ENCODE results near the gene KAT8. TPM values are rescaled to one million over a fixed set of nuclear protein-coding genes. Genes with fewer than 3 reads are reported as not detected.
"Not testable (repeated sequence)": the region's sequence is repeated elsewhere in the genome, so short reads cannot be mapped to it uniquely, and the experiment has no call there.

KAT8 gene
- total and polyA plus RNA-seq, 9 donors = 45.9 to 65.2 (median 53.2) TPM

GRCh38 chr16:31089199-31089598, 28.3 kb upstream of the KAT8 start:
- H3K27me3 ChIP-seq (ENCODE audit: control insufficient read depth, insufficient read depth, low read length) = no peaks in the 10 kb centered on the region
- H3K36me3 ChIP-seq (ENCODE audit: control insufficient read depth, insufficient read depth, low read length) = peaks cover 49% of the 10 kb centered on the region
- peaks cover 66% of the 10 kb centered on the region for H3K4me1 ChIP-seq (ENCODE audit: control insufficient read depth, insufficient read depth, low read length)
- 100% methylated on average over 1 of the region's 8 CpGs for WGBS (ENCODE audit: insufficient coverage)
- no peak overlapping the region for H3K4me3 ChIP-seq (ENCODE audit: low read length)
- no peak overlapping the region for H3K27ac ChIP-seq (ENCODE audit: low read length)
- no peak for DNase-seq
- no peaks in the 10 kb centered on the region for H3K9me3 ChIP-seq (replicated peaks; ENCODE audit: control insufficient read depth, low read depth, low read length)

DNA sequence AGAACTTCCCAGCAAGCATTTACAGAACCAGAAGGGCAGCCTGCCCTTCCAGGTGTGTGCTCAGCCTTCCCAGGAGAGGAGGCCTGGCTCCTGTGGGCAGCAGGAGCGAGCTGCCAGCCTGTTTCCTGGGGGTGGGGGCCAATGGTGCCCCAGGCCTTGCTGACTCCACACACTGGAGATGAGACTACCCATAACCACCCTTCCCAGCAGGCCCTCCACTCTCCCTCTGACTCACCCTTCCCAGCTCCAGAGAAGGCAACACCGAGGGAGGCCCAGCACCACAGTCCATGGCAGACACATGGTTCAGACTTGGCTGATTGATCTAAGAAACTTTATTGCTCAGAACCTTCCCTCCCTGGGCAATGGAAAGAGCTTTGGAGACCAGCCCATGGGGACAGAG, 26.9 kb upstream of the KAT8 start:
- H3K4me1 ChIP-seq (ENCODE audit: control insufficient read depth, insufficient read depth, low read length) = peaks cover 57% of the 10 kb centered on the region
- WGBS (ENCODE audit: insufficient coverage) = 86% methylated on average over 1 of the region's 2 CpGs

DNA sequence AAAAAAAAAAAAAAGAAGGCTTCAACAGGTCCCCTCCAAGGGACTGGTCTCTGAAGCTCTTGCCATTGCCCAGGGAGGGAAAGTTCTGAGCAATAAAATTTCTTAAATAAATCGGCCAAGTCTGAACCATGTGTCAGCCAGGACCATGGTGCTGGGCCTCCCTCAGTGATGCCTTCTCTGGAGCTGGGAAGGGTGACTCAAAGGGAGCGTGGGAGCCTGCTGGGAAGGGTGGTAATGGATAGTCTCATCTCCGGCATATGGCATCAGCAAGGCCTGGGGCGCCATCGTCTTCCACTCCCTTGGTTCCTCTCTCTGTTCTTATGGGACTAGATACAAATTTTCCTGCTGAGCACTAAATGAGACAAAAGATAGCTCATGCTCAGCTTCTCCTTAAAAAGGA, 25.1 kb upstream of the KAT8 start:
- H3K27me3 ChIP-seq (ENCODE audit: control insufficient read depth, insufficient read depth, low read length) = no peaks in the 10 kb centered on the region
- peaks cover 40% of the 10 kb centered on the region for H3K36me3 ChIP-seq (ENCODE audit: control insufficient read depth, insufficient read depth, low read length)
- H3K27ac ChIP-seq (ENCODE audit: low read length) = no peak overlapping the region
- H3K4me1 ChIP-seq (ENCODE audit: control insufficient read depth, insufficient read depth, low read length) = peaks cover 42% of the 10 kb centered on the region
- 86% methylated on average over 4 of the region's 5 CpGs for WGBS (ENCODE audit: insufficient coverage)
- no peak for DNase-seq
- no peaks in the 10 kb centered on the region for H3K9me3 ChIP-seq (replicated peaks; ENCODE audit: control insufficient read depth, low read depth, low read length)
- H3K4me3 ChIP-seq (ENCODE audit: low read length) = no peak overlapping the region

More for the DNA sequence above, 26.9 kb upstream of the KAT8 start:
- H3K27me3 ChIP-seq (ENCODE audit: control insufficient read depth, insufficient read depth, low read length) = no peaks in the 10 kb centered on the region
- H3K9me3 ChIP-seq (replicated peaks; ENCODE audit: control insufficient read depth, low read depth, low read length) = no peaks in the 10 kb centered on the region
- H3K4me3 ChIP-seq (ENCODE audit: low read length) = no peak overlapping the region
- H3K36me3 ChIP-seq (ENCODE audit: control insufficient read depth, insufficient read depth, low read length) = peaks cover 42% of the 10 kb centered on the region
- H3K27ac ChIP-seq (ENCODE audit: low read length) = no peak overlapping the region
- DNase-seq = no peak

GRCh38 chr16:31093132-31093703, 24.2 kb upstream of the KAT8 start:
- WGBS (ENCODE audit: insufficient coverage) = 35% methylated on average over 2 of the region's 17 CpGs
- Histone ChIP-seq H3K9me3 (replicated peaks; ENCODE audit: control insufficient read depth, low read depth, low read length) (no peaks in the 10 kb centered on the region), H3K4me3 (ENCODE audit: low read length) (peak overlapping the region; percentile 92), H3K36me3 (ENCODE audit: control insufficient read depth, insufficient read depth, low read length) (peaks cover 31% of the 10 kb centered on the region), H3K27me3 (ENCODE audit: control insufficient read depth, insufficient read depth, low read length) (no peaks in the 10 kb centered on the region), H3K27ac (ENCODE audit: low read length) (peak overlapping the region; percentile 87), H3K4me1 (ENCODE audit: control insufficient read depth, insufficient read depth, low read length) (peaks cover 33% of the 10 kb centered on the region)
- peak; percentile 44 for DNase-seq

DNA sequence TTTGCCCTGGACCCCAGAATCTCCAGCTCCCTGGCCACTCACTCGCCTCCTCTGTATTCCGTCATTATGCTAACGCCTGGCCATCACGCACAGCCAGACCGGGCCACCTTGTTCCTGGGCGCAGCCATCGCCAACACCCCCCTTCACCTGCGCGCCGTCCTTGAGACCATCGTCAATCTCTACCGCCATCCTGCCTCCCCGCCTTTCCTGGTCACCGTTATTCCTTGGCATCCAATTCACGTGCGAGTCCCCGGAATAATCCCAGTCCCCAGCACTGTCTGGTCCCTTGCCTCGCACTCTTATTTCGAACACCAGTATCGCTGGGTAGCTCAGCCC, 23.4 kb upstream of the KAT8 start:
- Histone ChIP-seq H3K9me3 (replicated peaks; ENCODE audit: control insufficient read depth, low read depth, low read length) (no peaks in the 10 kb centered on the region), H3K4me3 (ENCODE audit: low read length) (peak overlapping the region; percentile 92), H3K36me3 (ENCODE audit: control insufficient read depth, insufficient read depth, low read length) (peaks cover 23% of the 10 kb centered on the region), H3K27ac (ENCODE audit: low read length) (peak overlapping the region; percentile 87), H3K4me1 (ENCODE audit: control insufficient read depth, insufficient read depth, low read length) (peaks cover 24% of the 10 kb centered on the region), H3K27me3 (ENCODE audit: control insufficient read depth, insufficient read depth, low read length) (no peaks in the 10 kb centered on the region)
- WGBS (ENCODE audit: insufficient coverage) = under 1% methylated on average over 20 of the region's 20 CpGs
- no peak for DNase-seq

GRCh38 chr16:31094424-31095120, 22.9 kb upstream of the KAT8 start, which contains the start of gene VKORC1:
Gene VKORC1 (minus strand): TSS chr16:31094797. CDS start chr16:31094729, 68 bp downstream.
- peak within 1 kb of the TSS; percentile 87 for H3K27ac ChIP-seq (ENCODE audit: low read length)
- H3K36me3 ChIP-seq (ENCODE audit: control insufficient read depth, insufficient read depth, low read length) = peaks cover 19% of the 10 kb centered on the region
- no peaks in the 10 kb centered on the region for H3K27me3 ChIP-seq (ENCODE audit: control insufficient read depth, insufficient read depth, low read length)
- WGBS (ENCODE audit: insufficient coverage) = 0% methylated on average over 69 of the region's 69 CpGs
- peak within 1 kb of the TSS; percentile 92 for H3K4me3 ChIP-seq (ENCODE audit: low read length)
- peaks cover 21% of the 10 kb centered on the region for H3K4me1 ChIP-seq (ENCODE audit: control insufficient read depth, insufficient read depth, low read length)
- no peaks in the 10 kb centered on the region for H3K9me3 ChIP-seq (replicated peaks; ENCODE audit: control insufficient read depth, low read depth, low read length)
- DNase-seq = peak; percentile 98

DNA sequence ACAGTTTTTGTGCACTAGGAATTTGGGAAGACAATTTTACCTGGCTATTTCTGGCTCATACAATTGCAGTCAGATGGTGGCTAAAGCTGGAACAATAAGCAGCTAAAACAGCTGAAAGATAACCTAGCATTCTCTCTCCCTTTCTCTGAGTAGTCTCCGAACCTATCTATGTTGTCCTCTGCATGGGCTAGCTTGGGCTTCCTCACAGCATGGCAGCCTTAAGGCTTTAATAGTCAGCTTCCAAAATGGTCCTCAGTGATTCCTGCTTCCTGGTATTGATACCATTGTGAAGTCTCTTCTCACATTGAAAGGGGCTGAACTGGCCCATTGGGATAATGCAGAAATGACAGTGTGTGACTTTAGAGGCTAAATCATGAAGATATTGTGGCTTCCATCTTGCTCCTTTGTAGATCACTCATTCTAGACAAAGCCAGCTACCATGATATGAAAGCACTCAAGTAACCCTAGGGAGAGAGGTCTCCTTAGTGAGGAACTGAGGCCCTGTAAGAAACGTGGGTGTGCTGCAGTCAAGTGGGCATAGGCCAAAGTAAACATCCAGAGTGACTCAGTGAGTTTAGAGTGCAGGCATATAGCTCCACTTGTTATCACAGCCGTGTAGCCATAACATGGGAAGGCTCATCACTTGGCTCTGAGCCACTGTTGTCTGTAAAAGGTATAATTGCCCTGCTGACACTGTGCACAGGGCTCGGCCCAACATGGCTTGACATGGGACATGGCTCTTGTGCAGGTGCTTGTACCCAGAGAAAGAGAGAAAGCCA, 17.4 kb upstream of the KAT8 start:
- H3K27me3 ChIP-seq (ENCODE audit: control insufficient read depth, insufficient read depth, low read length) = no peaks in the 10 kb centered on the region
- 58% methylated on average over 4 of the region's 4 CpGs for WGBS (ENCODE audit: insufficient coverage)
- peaks cover 3% of the 10 kb centered on the region for H3K9me3 ChIP-seq (replicated peaks; ENCODE audit: control insufficient read depth, low read depth, low read length)
- H3K4me1 ChIP-seq (ENCODE audit: control insufficient read depth, insufficient read depth, low read length) = peaks cover 7% of the 10 kb centered on the region
- H3K4me3 ChIP-seq (ENCODE audit: low read length) = no peak overlapping the region
- DNase-seq = no peak
- H3K27ac ChIP-seq (ENCODE audit: low read length) = no peak overlapping the region
- H3K36me3 ChIP-seq (ENCODE audit: control insufficient read depth, insufficient read depth, low read length) = no peaks in the 10 kb centered on the region

GRCh38 chr16:31100876-31101641, 16.4 kb upstream of the KAT8 start:
- WGBS (ENCODE audit: insufficient coverage) = 84% methylated on average over 6 of the region's 13 CpGs
- H3K9me3 ChIP-seq (replicated peaks; ENCODE audit: control insufficient read depth, low read depth, low read length); H3K27ac ChIP-seq (ENCODE audit: low read length); H3K36me3 ChIP-seq (ENCODE audit: control insufficient read depth, insufficient read depth, low read length); H3K4me1 ChIP-seq (ENCODE audit: control insufficient read depth, insufficient read depth, low read length); H3K27me3 ChIP-seq (ENCODE audit: control insufficient read depth, insufficient read depth, low read length); H3K4me3 ChIP-seq (ENCODE audit: low read length); DNase-seq: not testable (repeated sequence)

GRCh38 chr16:31105677-31106213, 11.7 kb upstream of the KAT8 start:
- Histone ChIP-seq H3K4me1 (ENCODE audit: control insufficient read depth, insufficient read depth, low read length) (peaks cover 27% of the 10 kb centered on the region), H3K9me3 (replicated peaks; ENCODE audit: control insufficient read depth, low read depth, low read length) (no peaks in the 10 kb centered on the region), H3K27ac (ENCODE audit: low read length) (no peak overlapping the region), H3K4me3 (ENCODE audit: low read length) (no peak overlapping the region), H3K27me3 (ENCODE audit: control insufficient read depth, insufficient read depth, low read length) (no peaks in the 10 kb centered on the region), H3K36me3 (ENCODE audit: control insufficient read depth, insufficient read depth, low read length) (peaks cover 15% of the 10 kb centered on the region)
- DNase-seq = peak; percentile 66
- WGBS (ENCODE audit: insufficient coverage) = 5% methylated on average over 15 of the region's 33 CpGs
